Measurements from ENCODE around the gene TWNK.
"Not testable (repeated sequence)": the region's sequence is repeated elsewhere in the genome, so short reads cannot be mapped to it uniquely, and the experiment has no call there.

TWNK gene

DNA sequence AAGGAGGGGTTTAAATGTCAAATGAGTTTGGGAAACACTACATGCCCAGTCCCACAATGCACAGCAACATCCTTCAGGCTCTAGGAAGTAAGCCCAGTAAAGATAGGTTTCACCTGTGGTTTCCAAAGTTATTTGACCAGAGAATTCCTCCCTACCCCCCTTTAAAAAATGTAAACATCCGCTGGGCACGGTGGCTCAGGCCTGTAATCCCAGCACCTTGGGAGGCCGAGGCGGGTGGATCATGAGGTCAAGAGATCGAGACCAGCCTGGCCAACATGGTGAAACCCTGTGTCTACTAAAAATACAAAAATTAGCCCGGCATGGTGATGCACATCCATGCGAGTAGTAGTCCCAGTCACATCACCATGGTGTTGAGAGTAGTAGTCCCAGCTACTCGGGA is 11.9 kb upstream of the TWNK start:
- DNase-seq, result not testable (repeated sequence)

DNA sequence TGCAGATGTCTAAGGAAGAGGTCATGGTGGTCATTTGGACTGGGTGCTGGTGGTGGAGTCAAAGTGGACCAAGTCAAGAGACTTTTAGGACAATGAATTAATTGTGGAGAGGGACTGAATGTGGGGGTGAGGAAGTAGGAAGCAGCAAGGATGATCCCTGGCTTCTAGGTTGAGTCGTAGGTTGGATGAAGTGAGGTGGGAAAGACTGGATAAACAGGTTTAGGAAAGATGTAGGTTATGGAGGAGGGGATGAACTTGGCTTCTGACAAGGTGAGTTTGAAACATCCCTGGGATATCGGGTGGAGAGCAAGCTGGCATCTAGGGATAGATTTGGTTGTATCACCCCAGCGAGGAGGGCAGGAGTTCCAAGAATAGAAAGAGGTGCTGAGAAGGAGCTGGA is 10.4 kb upstream of the TWNK start:
- no peak for DNase-seq

DNA sequence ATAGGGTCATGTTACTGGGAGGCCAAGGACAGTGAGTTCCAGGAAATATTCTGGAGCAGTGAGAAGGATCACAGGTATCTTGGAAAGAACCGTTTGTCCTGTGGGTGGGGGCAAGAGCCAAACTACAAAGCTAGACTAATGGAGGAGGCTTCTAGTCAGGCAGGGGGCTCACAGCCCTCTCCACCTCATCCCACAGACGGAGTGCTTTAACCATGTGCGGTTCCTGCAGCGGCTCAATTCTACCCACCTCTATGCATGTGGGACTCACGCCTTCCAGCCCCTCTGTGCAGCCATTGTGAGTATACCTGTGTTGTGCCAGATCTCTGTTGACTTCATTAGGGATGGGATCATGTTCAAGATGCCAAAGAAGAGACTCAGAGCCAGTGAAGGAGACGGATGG is 9.9 kb upstream of the TWNK start:
- DNase-seq, result no peak

- no peak for DNase-seq
Measured at GRCh38 chr10:100978121-100978900, 9.0 kb upstream of the TWNK start.

GRCh38 chr10:100978901-100979195 is 8.5 kb upstream of the TWNK start:
- no peak for DNase-seq

- no peak for DNase-seq
Measured at GRCh38 chr10:100979791-100980272, 7.5 kb upstream of the TWNK start.

- DNase-seq, result no peak
Measured at GRCh38 chr10:100980311-100980710, 7.0 kb upstream of the TWNK start.

DNA sequence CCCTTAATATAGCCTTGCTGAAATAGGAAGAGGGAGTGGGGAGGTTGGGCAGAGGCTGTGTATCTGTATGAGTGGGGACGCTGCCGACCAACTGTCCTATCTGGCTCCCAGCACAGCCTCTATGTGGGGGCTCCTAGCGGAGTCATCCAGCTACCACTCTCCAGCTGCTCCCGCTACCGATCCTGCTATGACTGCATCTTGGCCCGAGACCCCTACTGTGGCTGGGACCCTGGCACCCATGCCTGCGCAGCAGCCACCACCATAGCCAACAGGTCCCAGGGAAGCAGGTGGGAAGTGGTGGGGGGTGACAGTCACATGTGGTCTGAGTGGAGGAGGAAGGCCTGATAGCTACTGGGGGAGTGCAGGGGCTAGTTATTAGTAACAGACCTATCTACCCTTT is 6.6 kb upstream of the TWNK start:
- DNase-seq, result no peak

DNA sequence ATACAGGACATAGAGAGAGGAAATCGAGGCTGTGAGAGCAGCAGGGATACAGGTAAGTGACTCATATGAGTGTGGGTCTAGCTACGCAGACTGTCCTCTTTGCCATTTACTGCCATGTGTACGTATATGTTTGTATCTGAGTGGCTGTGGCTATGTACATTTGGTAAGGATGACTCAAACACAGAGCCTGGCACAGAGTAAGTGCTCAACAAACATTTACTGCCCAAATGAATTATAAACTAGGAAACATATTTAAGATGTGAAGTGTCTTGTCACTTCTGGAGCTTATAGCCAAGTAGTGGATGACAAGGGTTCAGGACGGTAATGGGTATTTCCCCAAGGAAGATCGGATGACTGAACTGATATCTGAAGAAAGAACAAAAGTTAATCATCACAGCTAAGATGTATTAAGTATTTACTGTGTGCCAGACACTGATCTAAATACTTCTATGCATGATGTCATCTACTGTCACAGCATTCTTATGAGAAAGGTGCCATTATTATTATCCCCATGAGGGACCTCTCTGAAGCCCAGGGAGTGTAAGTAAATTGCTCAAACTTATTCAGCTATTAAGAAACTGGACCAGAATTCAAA is 6.1 kb upstream of the TWNK start:
- no peak for DNase-seq

- no peak for DNase-seq
Measured at GRCh38 chr10:100982916-100983830, 4.2 kb upstream of the TWNK start.

- no peak for DNase-seq
Measured at GRCh38 chr10:100983868-100984671, 3.3 kb upstream of the TWNK start.

DNA sequence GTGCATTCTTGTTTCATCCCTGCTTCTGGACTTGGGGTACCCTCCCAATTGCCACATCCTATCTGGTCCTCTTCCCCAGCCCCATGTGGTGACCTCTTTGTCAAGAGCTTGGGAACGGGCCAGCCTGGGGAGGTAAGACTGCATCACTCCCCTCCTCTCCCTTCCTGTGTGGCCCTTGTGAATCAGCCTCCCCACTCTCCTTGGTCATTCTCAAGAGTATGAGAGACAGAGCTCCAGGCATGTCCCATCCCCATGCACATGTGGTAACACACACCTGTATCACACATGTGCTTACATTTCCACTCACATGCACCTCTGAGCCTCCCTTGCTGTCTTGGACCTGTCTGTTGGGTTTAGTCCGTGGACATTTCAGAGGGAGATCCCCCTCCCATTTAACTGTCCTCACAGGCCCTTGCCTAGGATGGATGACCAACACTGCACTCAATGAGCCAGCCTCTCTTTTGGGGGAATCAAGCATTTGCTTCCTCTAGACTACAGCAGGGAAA is 2.6 kb upstream of the TWNK start:
- no peak for DNase-seq

DNA sequence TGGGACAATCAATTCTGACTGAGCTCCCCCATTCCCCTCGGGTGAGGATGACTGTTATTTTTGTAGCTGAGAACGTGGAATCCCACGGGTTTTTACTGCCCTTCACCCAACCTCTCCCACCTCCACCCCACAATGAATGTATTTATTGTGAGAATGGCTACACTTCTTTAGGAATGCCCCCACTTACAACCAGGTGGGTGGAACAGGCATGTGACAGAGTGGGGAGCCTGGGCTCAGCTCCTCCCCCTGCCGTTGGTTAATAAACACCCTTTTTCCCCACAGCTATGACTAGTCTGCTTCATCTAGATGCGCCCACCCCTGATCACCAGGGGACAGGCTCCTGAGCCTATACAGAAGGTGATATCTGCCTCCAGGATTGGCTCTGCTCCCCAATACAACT is 2.0 kb upstream of the TWNK start:
- DNase-seq, result no peak

GRCh38 chr10:100986623-100986951 is 756 bp upstream of the TWNK start:
- DNase-seq, result no peak

DNA sequence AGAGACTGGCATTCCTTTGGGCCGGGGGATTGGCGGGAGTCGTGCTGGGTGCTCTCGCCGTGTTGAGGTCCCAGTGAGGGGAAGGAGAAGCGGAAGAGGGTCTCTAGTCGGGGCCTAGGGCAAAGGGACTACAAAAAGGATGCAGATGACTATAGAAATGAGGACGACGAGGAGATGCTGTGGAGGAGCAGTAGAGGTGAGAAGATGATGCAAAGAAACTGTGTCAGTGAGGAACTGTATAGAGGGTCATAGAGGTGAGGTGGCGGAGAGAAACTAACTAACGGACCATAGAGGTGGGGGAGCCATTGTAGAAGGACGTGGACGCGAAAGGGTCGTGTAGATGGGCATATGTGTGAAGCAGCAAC is 324 bp downstream of the TWNK start:
- no peak for DNase-seq

DNA sequence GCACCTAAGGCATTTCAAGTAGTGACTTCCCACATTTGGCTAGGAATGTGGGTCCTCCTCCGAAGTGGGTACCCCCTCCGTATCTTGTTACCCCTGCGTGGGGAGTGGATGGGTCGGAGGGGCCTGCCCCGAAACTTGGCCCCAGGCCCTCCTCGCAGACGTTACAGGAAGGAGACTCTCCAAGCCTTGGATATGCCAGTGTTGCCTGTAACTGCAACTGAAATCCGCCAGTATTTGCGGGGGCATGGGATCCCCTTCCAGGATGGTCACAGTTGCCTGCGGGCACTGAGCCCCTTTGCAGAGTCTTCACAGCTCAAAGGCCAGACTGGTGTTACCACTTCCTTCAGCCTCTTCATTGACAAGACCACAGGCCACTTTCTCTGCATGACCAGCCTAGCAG is 823 bp downstream of the TWNK start:
- DNase-seq, result no peak

- no peak for DNase-seq
Measured at GRCh38 chr10:100989088-100989487, 1.7 kb downstream of the TWNK start.

- no peak for DNase-seq
Measured at GRCh38 chr10:100993986-100994708, 6.8 kb downstream of the TWNK start.

DNA sequence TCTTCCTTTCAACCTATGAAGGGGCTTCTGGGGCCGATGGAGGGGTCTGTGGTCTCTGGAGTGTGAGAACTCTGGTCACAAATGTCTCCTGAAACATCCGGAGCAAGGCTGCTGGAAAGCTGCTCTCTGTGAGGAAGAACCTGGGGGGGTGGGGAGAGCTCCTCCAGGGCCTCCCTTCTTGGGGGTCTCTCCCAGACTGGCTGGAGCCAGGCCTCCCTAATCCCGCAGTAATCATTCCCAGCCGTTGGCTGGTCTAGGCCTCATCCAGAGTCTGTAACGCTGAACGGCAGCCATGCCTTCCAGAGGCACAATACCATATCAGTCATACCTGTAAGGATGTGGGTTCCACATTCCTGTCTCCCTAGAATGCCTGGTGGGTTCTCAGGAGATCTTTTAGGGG is 7.8 kb downstream of the TWNK start:
- no peak for DNase-seq

DNA sequence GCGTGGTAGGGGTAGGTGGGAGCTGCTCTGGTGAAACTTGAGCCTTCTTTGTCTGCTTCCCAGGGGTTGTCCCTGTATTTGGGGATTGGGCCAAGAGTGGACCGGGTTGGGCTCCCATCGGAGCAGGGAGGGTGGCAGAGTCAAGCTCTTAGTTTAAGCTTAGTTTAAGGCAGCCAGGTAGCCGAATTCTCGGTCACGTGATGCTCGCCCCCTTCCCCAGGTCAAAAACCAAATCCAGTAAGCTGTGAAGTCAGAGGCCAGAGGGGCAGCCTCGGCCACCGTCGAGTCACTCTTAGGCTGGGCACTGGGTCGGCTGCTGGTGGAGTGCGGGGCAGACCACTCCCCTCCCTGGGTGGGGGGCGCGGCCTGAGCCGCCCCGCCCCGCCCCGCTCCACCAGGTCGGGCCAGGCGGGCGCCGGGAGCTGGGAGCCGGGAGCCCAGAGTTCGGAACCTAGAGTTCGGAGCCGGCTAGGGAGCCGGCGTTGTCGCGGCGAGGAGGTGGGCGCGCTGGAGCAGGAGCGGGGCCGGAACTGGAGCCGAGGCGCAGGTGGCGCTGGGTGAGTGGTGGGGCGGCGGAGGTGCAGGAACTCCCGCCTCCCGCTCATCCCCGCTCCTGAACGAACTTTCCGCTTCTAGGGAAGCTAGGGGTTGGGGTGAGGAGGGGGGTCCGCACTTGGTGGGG is 9.5 kb downstream of the TWNK start:
- no peak for DNase-seq

DNA sequence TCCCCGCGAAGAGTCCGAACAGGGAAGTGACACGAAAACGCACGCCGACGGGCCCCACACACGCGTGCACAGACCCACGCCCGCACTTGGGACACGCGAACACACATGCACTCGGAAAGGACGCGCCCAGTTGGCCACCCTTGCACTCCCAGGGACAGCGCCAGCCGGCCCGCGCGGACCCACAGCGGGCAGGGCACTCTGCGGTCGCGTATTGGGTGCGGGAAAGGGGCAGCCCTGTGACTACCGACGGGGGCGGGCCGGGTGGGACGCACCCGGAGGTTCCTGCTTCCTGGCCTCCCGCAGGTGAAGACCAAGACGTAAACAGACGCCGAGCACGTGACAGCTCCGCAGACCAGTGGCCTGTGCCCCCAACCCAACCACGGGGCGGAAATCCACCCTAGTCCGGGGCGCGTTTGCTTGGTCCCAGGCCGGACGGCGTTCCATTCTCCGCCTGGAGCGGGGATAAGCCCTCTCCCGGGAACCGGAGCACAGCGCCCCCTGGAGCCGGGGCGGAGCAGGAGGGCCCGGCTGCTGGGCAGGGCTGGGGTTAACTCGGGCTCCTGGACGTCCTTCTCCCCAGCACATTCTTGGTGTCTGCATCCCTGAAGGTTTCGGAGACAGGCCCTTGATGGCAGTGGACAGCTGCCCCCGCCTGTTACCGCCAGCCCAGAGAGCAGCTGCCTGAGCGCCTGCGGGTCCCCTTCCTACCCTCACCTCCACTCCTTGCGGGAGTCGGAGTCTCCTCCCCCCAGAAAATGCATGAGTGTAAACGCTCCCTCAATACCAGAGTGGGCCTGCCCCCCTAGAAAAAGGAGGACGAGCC is 10.2 kb downstream of the TWNK start:
- DNase-seq, result peak; percentile 53

Measured in NCI-H1092 treated with DMSO at 0.1 percent for 48 hours (cell line).